ENCODE results near the gene ZSCAN26.

DNA sequence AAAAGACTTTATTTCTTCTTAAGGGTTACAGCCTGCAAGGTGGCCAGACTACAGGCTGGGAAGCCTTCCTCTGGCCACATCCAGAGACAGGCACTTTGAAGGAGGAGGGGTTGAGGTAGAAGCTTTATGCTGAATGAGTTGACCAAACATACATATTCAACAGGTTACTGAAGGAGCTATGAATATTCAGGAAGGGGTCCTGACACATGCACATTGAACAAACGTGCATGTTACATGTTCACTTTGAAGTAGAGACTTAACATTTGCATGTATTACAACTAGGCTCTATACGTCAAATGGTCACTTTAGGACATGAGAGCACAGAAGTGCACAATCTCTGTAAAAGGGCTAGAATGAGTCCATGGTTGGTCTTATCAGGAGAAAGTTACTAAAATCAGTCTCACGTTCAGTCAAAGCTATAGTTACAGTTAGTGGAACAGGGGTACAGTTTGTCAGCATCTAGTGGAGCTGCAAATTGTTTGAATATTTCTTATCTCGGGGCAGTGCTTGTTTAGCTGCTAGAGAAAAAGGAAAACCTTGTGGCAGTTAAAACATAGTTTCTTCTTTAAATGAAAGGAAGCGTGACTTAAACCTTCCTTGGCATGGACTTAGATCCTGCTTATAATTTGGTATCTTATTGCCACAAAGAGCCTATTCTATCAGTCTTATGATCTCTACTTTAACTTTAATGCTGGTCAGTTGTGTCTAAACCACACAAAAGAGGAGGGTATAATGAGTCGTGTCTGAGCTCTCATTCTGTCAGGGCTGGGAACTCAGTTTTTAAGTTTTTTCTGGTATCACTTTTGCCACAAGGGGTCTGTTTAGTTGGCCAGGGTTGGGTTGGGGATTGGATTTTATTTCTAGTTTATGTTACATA is 46.4 kb upstream of the ZSCAN26 start:
- TF ChIP-seq, protein P1, sequence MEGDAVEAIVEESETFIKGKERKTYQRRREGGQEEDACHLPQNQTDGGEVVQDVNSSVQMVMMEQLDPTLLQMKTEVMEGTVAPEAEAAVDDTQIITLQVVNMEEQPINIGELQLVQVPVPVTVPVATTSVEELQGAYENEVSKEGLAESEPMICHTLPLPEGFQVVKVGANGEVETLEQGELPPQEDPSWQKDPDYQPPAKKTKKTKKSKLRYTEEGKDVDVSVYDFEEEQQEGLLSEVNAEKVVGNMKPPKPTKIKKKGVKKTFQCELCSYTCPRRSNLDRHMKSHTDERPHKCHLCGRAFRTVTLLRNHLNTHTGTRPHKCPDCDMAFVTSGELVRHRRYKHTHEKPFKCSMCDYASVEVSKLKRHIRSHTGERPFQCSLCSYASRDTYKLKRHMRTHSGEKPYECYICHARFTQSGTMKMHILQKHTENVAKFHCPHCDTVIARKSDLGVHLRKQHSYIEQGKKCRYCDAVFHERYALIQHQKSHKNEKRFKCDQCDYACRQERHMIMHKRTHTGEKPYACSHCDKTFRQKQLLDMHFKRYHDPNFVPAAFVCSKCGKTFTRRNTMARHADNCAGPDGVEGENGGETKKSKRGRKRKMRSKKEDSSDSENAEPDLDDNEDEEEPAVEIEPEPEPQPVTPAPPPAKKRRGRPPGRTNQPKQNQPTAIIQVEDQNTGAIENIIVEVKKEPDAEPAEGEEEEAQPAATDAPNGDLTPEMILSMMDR (IDR thresholded peaks at IDR 0.05), result no peak
- no peak for TF ChIP-seq POLR2A (IDR thresholded peaks at IDR 0.05)
